ENCODE data around the gene ZEB2.

ZEB2 gene

GRCh38 chr2:144361742-144362141 is 158.2 kb downstream of the ZEB2 start:
- no peak overlapping the region for H3K27ac ChIP-seq (ENCODE audit: low read length)

GRCh38 chr2:144359684-144360083 is 160.2 kb downstream of the ZEB2 start:
- no peaks in the 10 kb centered on the region for H4K20me1 ChIP-seq (ENCODE audit: insufficient read depth, low read length)
- H3K9me3 ChIP-seq (ENCODE audit: insufficient read depth, low read length, severe bottlenecking), result no peaks in the 10 kb centered on the region
- DNase-seq (no peak), ATAC-seq (ENCODE audit: insufficient read depth, low read depth) (no peak)
- no peak overlapping the region for H3K9ac ChIP-seq (ENCODE audit: low read depth, low read length)
- TF ChIP-seq EZH2 (IDR thresholded peaks at IDR 0.05; ENCODE audit: borderline replicate concordance, low read depth, low read length, severe bottlenecking) (no peak), CTCF (IDR thresholded peaks at IDR 0.05; ENCODE audit: borderline replicate concordance, extremely low read depth, low read length, poor library complexity, severe bottlenecking) (no peak)
- H3K4me1 ChIP-seq (ENCODE audit: insufficient read depth, low read length), result no peaks in the 10 kb centered on the region
- no peaks in the 10 kb centered on the region for H3K27me3 ChIP-seq (ENCODE audit: insufficient read depth, low read length, poor library complexity)
- no peaks in the 10 kb centered on the region for H3K36me3 ChIP-seq (ENCODE audit: insufficient read depth, low read length)
- H3K27ac ChIP-seq (ENCODE audit: low read length), result no peak overlapping the region
- no peaks in the 10 kb centered on the region for H3K79me2 ChIP-seq (ENCODE audit: insufficient read depth, low read length)
- H3K4me3 ChIP-seq (ENCODE audit: low read depth in 1 of 2, low read length in 2 of 2), result no peak overlapping the region
- no peak overlapping the region for H3K4me2 ChIP-seq (ENCODE audit: insufficient read depth, low read length)
- H2AFZ ChIP-seq (ENCODE audit: low read depth, low read length), result no peak overlapping the region

More at GRCh38 chr2:144361742-144362141, 158.2 kb downstream of the ZEB2 start:
- H3K36me3 ChIP-seq (ENCODE audit: insufficient read depth, low read length), result no peaks in the 10 kb centered on the region
- no peak overlapping the region for H2AFZ ChIP-seq (ENCODE audit: low read depth, low read length)
- no peaks in the 10 kb centered on the region for H4K20me1 ChIP-seq (ENCODE audit: insufficient read depth, low read length)
- H3K79me2 ChIP-seq (ENCODE audit: insufficient read depth, low read length), result no peaks in the 10 kb centered on the region
- H3K9me3 ChIP-seq (ENCODE audit: insufficient read depth, low read length, severe bottlenecking), result no peaks in the 10 kb centered on the region
- DNase-seq (no peak), ATAC-seq (ENCODE audit: insufficient read depth, low read depth) (no peak)
- H3K9ac ChIP-seq (ENCODE audit: low read depth, low read length), result no peak overlapping the region
- H3K4me1 ChIP-seq (ENCODE audit: insufficient read depth, low read length), result no peaks in the 10 kb centered on the region
- no peak overlapping the region for H3K4me2 ChIP-seq (ENCODE audit: insufficient read depth, low read length)
- no peak for TF ChIP-seq EZH2 (IDR thresholded peaks at IDR 0.05; ENCODE audit: borderline replicate concordance, low read depth, low read length, severe bottlenecking)
- no peak for TF ChIP-seq CTCF (IDR thresholded peaks at IDR 0.05; ENCODE audit: borderline replicate concordance, extremely low read depth, low read length, poor library complexity, severe bottlenecking)
- no peaks in the 10 kb centered on the region for H3K27me3 ChIP-seq (ENCODE audit: insufficient read depth, low read length, poor library complexity)
- no peak overlapping the region for H3K4me3 ChIP-seq (ENCODE audit: low read depth in 1 of 2, low read length in 2 of 2)

GRCh38 chr2:144358979-144359541 is 160.9 kb downstream of the ZEB2 start:
- Histone ChIP-seq H3K4me2 (ENCODE audit: insufficient read depth, low read length) (no peak overlapping the region), H3K9me3 (ENCODE audit: insufficient read depth, low read length, severe bottlenecking) (no peaks in the 10 kb centered on the region), H3K79me2 (ENCODE audit: insufficient read depth, low read length) (no peaks in the 10 kb centered on the region), H4K20me1 (ENCODE audit: insufficient read depth, low read length) (no peaks in the 10 kb centered on the region), H2AFZ (ENCODE audit: low read depth, low read length) (no peak overlapping the region), H3K4me1 (ENCODE audit: insufficient read depth, low read length) (no peaks in the 10 kb centered on the region), H3K27ac (ENCODE audit: low read length) (no peak overlapping the region), H3K4me3 (ENCODE audit: low read depth in 1 of 2, low read length in 2 of 2) (no peak overlapping the region), H3K9ac (ENCODE audit: low read depth, low read length) (no peak overlapping the region), H3K27me3 (ENCODE audit: insufficient read depth, low read length, poor library complexity) (no peaks in the 10 kb centered on the region), H3K36me3 (ENCODE audit: insufficient read depth, low read length) (no peaks in the 10 kb centered on the region)
- ATAC-seq (ENCODE audit: insufficient read depth, low read depth) (no peak), DNase-seq (no peak)
- TF ChIP-seq EZH2 (IDR thresholded peaks at IDR 0.05; ENCODE audit: borderline replicate concordance, low read depth, low read length, severe bottlenecking) (no peak), CTCF (IDR thresholded peaks at IDR 0.05; ENCODE audit: borderline replicate concordance, extremely low read depth, low read length, poor library complexity, severe bottlenecking) (no peak)
